Endothelial cell of umbilical vein (primary cell): Measurements from ENCODE around the gene ABHD10.

Experiments
- FOS ChIP-seq: IDR thresholded peaks from 2 replicates; pipeline ENCODE4 v1.6.1; 2011; ENCODE audit warnings: mild to moderate bottlenecking, low read length, moderate library complexity, borderline replicate concordance; ENCODE audit not compliant: insufficient read depth
- GATA2 ChIP-seq: IDR thresholded peaks from 2 replicates; pipeline ENCODE4 v1.7.0; 2011; ENCODE audit warnings: low read depth, mild to moderate bottlenecking, moderate library complexity, mixed read lengths, low read length; ENCODE audit not compliant: insufficient read length, insufficient read depth
- MYC ChIP-seq: IDR thresholded peaks from one replicate; pipeline ENCODE4 v1.6.1; 2011; ENCODE audit warnings: mild to moderate bottlenecking, low read depth, low read length
- POLR2AphosphoS5 ChIP-seq: IDR thresholded peaks from 2 replicates; pipeline ENCODE4 v1.6.1; 2012; ENCODE audit warnings: low read depth, mild to moderate bottlenecking, control low read depth, low read length, moderate library complexity; ENCODE audit not compliant: insufficient read depth
- TF ChIP-seq, protein P1 (sequence below), 2 donors: IDR thresholded peaks; 1 replicate in 1 of 2; 2 replicates in 1 of 2; pipeline ENCODE4 v1.5.1; 2011; ENCODE audit warnings: low read length in 2 of 2, mild to moderate bottlenecking in 2 of 2, moderate library complexity in 2 of 2, control low read depth in 1 of 2, inconsistent platforms in 1 of 2, low read depth in 1 of 2; ENCODE audit not compliant: insufficient read depth in 1 of 2; ENCODE audit errors: extremely low read depth in 1 of 2
- TF ChIP-seq, protein P2 (sequence below): IDR thresholded peaks from 2 replicates; pipeline ENCODE4 v1.6.1; 2011; ENCODE audit not compliant: insufficient read depth, insufficient read length

DNA sequence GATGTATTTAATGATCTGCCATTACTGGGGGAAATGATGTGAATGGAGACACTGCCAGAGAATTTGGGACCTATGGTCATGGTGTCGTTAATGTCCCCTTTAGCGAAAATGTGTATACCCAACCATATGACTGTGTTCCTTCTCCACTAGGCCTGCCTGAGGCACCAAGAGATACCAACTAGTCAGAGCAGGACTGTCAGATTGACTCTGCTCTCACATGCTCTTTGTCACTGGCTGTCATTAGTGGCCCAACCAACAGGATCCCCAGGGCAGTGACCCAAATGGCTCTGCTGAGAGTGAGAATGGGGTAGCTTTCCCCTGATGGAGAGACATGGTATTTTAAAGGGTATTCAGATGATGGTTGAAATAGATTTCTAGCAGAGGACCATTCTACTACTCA lies 22.7 kb downstream of the ABHD10 start:
- TF ChIP-seq MYC (no peak), GATA2 (no peak), POLR2AphosphoS5 (no peak), FOS (no peak)
- TF ChIP-seq, protein P1, sequence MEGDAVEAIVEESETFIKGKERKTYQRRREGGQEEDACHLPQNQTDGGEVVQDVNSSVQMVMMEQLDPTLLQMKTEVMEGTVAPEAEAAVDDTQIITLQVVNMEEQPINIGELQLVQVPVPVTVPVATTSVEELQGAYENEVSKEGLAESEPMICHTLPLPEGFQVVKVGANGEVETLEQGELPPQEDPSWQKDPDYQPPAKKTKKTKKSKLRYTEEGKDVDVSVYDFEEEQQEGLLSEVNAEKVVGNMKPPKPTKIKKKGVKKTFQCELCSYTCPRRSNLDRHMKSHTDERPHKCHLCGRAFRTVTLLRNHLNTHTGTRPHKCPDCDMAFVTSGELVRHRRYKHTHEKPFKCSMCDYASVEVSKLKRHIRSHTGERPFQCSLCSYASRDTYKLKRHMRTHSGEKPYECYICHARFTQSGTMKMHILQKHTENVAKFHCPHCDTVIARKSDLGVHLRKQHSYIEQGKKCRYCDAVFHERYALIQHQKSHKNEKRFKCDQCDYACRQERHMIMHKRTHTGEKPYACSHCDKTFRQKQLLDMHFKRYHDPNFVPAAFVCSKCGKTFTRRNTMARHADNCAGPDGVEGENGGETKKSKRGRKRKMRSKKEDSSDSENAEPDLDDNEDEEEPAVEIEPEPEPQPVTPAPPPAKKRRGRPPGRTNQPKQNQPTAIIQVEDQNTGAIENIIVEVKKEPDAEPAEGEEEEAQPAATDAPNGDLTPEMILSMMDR (IDR thresholded peaks at IDR 0.05; ENCODE audit: extremely low read depth in 1 of 2, insufficient read depth in 1 of 2, low read depth in 1 of 2, low read length in 2 of 2): no peak
- TF ChIP-seq, protein P2, sequence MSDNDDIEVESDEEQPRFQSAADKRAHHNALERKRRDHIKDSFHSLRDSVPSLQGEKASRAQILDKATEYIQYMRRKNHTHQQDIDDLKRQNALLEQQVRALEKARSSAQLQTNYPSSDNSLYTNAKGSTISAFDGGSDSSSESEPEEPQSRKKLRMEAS: no peak
